Activated naive CD8-positive, alpha-beta T cell treated with anti-CD3 and anti-CD28 coated beads, Interleukin-2, amount 50 U/mL, for 24 hours (primary cell): ENCODE data around the gene ASMT.
"Not testable (repeated sequence)": the region's sequence is repeated elsewhere in the genome, so short reads cannot be mapped to it uniquely, and the experiment has no call there.

Source experiments
- ATAC-seq: fragments of 150-1000 bp; cut with Tn5 transposase; one replicate; pipeline ENCODE4 v1.10.0; 2021
- DNase-seq: peaks from one replicate; pipeline ENCODE4 v3.0.0; 2021
- H3K27ac Mint-ChIP-seq: one replicate; pipeline ENCODE4 v1.8.0; 2021; ENCODE audit warnings: mild to moderate bottlenecking, mixed read lengths
- H3K27me3 Mint-ChIP-seq: one replicate; pipeline ENCODE4 v1.8.0; 2021; ENCODE audit warnings: mixed read lengths
- H3K36me3 Mint-ChIP-seq: one replicate; pipeline ENCODE4 v1.8.0; 2021; ENCODE audit warnings: low read depth, mixed read lengths
- H3K4me1 Mint-ChIP-seq: one replicate; pipeline ENCODE4 v1.8.0; 2021; ENCODE audit warnings: mixed read lengths
- H3K4me3 Mint-ChIP-seq: one replicate; pipeline ENCODE4 v1.8.0; 2021; ENCODE audit warnings: mild to moderate bottlenecking, moderate library complexity, mixed read lengths
- H3K9me3 Mint-ChIP-seq: one replicate; pipeline ENCODE4 v1.8.0; 2021; ENCODE audit warnings: mixed read lengths

The ASMT gene

DNA sequence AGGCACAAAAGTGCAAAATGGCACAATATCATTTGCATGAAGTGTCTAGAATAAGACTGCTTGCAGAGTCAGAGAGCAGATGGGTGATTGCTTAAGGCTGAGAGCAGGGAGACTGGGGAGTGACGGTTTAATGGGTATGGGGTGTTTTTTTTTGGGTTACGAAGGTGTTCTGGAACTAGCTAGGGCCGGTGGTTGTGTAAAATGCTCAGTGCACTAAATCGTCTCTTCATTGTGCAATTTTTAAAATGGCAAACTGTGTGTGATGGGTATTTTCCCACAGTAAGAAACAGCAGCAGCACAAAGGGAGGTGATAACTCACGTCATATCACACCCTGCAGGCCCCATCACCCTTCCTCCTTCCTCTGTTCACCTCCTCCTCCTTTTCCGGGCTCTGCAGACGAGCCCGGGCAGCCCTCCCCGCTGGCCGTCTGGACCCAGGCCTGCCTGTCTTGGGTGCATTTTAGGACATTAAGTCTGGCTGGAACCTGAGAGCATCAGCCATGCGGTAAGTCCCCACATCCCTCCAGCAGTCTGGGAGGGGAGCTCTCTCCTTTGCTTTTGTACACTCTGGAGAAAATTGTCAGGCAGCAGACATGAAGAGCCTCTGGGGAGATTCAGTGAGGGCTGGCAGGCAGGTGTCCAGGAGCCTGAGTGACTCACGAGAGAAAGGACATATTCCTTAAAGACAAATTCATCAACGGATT, 42.7 kb downstream of the ASMT start:
- no peaks in the 10 kb centered on the region for H3K36me3 Mint-ChIP-seq
- ATAC-seq (peak; percentile 93), DNase-seq (peak; percentile 48)
- no peaks in the 10 kb centered on the region for H3K27me3 Mint-ChIP-seq
- H3K9me3 Mint-ChIP-seq: no peaks in the 10 kb centered on the region
- H3K4me3 Mint-ChIP-seq: peak overlapping the region; percentile 83
- peak overlapping the region; percentile 91 for H3K27ac Mint-ChIP-seq
- H3K4me1 Mint-ChIP-seq: peaks cover 22% of the 10 kb centered on the region

DNA sequence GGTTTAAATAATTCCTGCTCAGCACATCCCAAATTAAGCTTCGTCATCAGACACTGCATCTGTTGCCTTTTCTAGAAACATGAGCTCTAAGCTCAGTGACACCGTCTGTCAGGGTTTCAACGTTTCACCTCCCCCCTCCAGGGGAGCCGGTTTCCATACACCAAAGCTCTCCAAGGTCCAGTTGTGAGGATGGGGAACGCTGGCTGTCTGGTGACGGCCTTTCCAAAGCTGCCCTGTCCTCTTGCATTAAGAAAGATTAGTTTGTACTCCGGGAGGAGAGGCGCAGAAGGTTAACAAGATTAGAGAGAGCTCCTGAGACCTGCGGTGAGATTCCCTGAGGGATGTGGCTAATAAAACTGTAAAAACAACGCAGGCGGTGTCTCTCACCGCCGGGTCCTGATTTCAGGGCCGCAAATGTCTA, 43.2 kb downstream of the ASMT start:
- Mint-ChIP-seq H3K4me1 (peaks cover 22% of the 10 kb centered on the region), H3K36me3 (no peaks in the 10 kb centered on the region), H3K27me3 (no peaks in the 10 kb centered on the region), H3K9me3 (no peaks in the 10 kb centered on the region), H3K4me3 (peak overlapping the region; percentile 83), H3K27ac (peak overlapping the region; percentile 91)
- ATAC-seq: no peak
- no peak for DNase-seq

DNA sequence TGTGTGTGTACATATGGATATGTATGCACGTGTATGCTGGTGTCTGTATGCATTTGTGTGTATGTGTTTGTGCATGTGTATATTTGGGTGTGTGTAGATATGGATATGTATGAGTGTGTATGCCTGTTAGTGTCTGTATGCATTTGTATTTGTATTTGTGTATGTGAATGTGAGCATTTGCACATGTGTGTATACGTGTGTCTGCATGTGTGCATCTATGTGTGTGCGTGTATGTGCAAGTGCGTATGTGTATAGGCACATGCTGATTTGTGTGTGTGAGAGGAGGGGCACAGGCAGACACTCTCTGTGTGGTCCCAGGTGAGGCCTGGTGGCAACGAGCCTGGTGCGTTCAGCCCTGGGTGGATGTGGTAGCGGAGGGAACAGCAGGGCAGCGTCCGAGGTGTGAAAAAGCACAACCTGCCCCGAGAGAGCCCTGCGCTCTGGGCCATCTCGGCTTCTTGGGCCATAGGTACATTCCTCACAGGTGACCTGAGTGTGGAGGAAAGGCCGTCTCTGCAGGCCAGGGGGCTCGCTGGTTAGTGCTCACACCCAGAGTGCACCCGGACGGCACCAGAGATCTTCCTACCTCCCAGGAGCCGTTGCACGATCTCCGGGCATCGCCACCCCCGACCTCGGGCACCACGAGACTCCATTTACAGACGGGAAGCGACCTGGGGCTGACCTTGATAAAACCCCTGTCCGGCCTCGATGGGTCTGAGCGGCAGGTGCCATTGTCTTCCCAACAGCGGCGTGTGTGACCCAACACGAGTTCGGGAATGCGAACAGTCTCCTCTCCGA, 45.0 kb downstream of the ASMT start:
- Mint-ChIP-seq H3K4me3 (no peak overlapping the region), H3K36me3 (no peaks in the 10 kb centered on the region), H3K27me3 (no peaks in the 10 kb centered on the region), H3K4me1 (peaks cover 22% of the 10 kb centered on the region), H3K27ac (no peak overlapping the region), H3K9me3 (no peaks in the 10 kb centered on the region)
- DNase-seq: no peak
- no peak for ATAC-seq

DNA sequence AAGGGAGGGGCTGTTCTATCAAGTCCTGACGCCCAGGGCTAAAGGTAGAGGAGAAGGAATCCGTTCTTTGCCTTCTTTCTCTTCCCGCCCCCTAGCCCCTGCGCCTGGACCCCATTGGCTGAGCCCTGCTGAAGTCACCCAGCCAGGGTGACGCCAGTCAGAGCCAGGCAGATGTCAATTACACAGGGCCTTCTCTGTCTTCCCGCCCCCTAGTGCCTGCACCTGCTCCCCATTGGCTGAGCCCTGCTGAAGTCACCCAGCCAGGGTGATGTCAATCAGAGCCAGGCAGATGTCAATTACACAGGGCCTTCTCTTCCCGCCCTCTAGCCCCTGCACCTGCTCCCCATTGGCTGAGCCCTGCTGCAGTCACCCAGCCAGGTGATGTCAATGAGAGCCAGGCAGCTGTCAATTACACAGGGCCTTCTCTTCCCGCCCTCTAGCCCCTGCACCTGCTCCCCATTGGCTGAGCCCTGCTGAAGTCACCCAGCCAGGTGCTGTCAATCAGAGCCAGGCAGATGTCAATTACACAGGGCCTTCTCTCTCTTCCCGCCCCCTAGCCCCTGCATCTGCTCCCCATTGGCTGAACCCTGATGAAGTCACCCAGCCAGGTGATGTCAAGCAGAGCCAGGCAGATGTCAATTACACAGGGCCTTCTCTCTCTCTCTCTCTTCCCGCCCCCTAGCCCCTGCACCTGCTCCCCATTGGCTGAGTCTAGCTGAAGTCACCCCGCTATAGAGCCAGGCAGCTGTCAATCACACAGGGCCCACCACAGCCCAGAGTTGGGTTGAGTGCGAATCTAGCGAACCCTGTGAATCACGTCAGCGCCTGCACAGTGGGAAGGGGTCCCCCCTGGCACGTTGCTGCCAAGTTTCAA, 46.4 kb downstream of the ASMT start:
- H3K4me1 Mint-ChIP-seq: peaks cover 22% of the 10 kb centered on the region

DNA sequence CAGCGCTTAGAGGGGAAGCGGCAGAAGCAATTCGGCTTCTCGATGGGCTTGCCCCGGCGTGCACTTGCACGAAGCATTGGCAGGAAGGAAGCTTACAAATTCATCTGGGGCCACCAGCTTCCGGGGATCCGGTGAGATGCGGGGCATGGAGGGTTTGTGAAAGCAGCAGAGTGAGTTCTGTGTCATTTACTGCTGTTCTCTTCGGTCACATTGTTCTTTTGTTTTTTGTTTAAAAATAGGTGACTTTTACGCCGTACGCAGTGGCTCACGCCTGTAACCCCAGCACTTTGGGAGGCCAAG, 47.0 kb downstream of the ASMT start:
- no peaks in the 10 kb centered on the region for H3K27me3 Mint-ChIP-seq
- no peaks in the 10 kb centered on the region for H3K9me3 Mint-ChIP-seq
- DNase-seq (no peak), ATAC-seq (no peak)
- H3K4me3 Mint-ChIP-seq: no peak overlapping the region
- peaks cover 20% of the 10 kb centered on the region for H3K4me1 Mint-ChIP-seq
- H3K27ac Mint-ChIP-seq: no peak overlapping the region
- no peaks in the 10 kb centered on the region for H3K36me3 Mint-ChIP-seq

More for the DNA sequence above, 46.4 kb downstream of the ASMT start:
- no peak overlapping the region for H3K4me3 Mint-ChIP-seq
- DNase-seq (no peak), ATAC-seq (peak; percentile 13)
- H3K36me3 Mint-ChIP-seq: no peaks in the 10 kb centered on the region
- H3K27me3 Mint-ChIP-seq: no peaks in the 10 kb centered on the region
- H3K27ac Mint-ChIP-seq: no peak overlapping the region
- H3K9me3 Mint-ChIP-seq: no peaks in the 10 kb centered on the region

DNA sequence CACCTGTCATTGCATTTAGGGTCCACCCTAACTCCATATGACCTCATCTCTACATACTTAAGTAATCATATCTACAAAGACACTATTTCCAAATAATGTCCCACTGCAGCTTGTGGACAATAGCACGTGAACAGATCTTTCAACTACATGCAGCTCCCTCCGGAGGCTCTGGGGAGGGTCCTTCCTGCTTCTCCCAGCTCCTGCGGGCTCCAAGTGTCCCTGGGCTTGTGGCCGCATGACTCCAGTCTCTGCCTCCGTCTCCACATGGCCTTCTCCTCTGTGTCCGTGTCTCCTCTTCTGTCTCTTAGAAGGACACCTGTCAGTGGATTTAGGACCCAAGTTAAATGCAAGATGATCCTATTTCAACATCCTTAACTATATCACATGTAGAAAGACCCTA, 52.7 kb downstream of the ASMT start:
- Mint-ChIP-seq H3K27ac (no peak overlapping the region), H3K27me3 (no peaks in the 10 kb centered on the region)

DNA sequence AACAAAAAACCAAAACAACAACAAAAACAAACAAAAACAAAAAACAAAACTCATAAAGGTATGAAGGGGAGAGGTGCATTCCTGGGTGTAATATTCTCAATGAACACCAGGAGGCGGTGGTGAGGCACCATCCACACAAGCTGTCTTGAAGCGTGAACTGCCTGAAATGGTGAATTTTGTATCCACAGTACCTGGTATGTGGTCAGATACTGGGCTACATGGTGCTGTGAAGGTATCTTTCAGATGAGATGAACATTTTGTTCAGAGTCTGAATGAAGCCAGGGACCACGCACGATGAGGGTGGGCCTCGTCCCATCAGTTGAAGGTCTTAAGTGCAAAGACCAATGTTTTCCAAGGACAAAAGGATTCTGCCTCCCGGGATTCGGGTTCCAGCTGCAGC, 58.5 kb downstream of the ASMT start:
- no peaks in the 10 kb centered on the region for H3K4me1 Mint-ChIP-seq
- H3K36me3 Mint-ChIP-seq: peaks cover 2% of the 10 kb centered on the region
- H3K4me3 Mint-ChIP-seq: no peak overlapping the region
- no peaks in the 10 kb centered on the region for H3K27me3 Mint-ChIP-seq
- H3K27ac Mint-ChIP-seq: no peak overlapping the region
- ATAC-seq: no peak
- H3K9me3 Mint-ChIP-seq: peaks cover 4% of the 10 kb centered on the region
- DNase-seq: peak; percentile 48

More for the DNA sequence above, 52.7 kb downstream of the ASMT start:
- Mint-ChIP-seq H3K4me3 (no peak overlapping the region), H3K9me3 (no peaks in the 10 kb centered on the region), H3K4me1 (no peaks in the 10 kb centered on the region), H3K36me3 (no peaks in the 10 kb centered on the region)
- DNase-seq: no peak
- no peak for ATAC-seq

DNA sequence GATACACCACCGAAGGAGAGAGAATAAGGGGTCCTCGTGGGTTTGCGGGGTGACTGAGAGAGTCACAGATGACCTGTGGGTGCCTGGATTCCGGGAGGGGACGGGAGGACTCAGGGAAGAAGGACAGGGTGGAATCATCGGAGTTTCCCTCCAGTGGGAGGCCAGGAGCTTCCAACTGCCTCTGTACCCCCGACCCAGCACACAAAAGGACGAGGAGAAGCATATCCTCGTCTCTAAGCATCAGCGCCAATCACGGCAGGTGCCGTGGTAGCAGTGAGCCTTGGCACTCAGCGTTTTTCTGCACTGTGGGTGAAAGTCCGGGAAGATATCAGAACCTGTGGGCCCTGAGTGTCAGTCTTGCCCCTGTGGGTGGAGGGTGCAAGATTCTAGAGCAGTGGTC, 62.0 kb downstream of the ASMT start:
- no peak overlapping the region for H3K27ac Mint-ChIP-seq
- H3K4me3 Mint-ChIP-seq: no peak overlapping the region
- no peaks in the 10 kb centered on the region for H3K27me3 Mint-ChIP-seq
- peaks cover 19% of the 10 kb centered on the region for H3K9me3 Mint-ChIP-seq
- peaks cover 10% of the 10 kb centered on the region for H3K4me1 Mint-ChIP-seq
- peaks cover 4% of the 10 kb centered on the region for H3K36me3 Mint-ChIP-seq
- ATAC-seq: no peak
- no peak for DNase-seq

DNA sequence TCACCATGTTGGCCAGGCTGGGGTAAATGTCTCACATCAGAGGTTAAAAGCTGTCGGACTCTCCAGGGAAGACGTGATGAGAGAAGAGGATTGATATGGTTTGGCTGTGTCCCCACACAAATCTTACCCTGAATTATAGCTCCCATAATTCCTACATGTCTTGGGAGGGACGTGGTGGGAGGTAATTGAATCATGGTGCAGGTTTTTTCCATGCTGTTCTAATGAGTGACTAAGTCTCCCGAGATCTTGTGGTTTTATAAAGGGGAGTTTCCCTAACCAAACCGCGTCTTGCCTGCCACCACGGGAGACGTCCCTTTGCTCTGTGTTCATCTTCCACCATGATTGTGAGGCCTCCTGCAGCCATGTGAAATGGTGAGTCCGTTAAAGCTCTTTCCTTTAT, 64.4 kb downstream of the ASMT start:
- Mint-ChIP-seq H3K36me3 (peaks cover 2% of the 10 kb centered on the region), H3K9me3 (peaks cover 30% of the 10 kb centered on the region), H3K4me3 (no peak overlapping the region), H3K27me3 (no peaks in the 10 kb centered on the region), H3K4me1 (peaks cover 13% of the 10 kb centered on the region), H3K27ac (peak overlapping the region; percentile 48)
- DNase-seq: peak; percentile 36
- peak; percentile 66 for ATAC-seq

DNA sequence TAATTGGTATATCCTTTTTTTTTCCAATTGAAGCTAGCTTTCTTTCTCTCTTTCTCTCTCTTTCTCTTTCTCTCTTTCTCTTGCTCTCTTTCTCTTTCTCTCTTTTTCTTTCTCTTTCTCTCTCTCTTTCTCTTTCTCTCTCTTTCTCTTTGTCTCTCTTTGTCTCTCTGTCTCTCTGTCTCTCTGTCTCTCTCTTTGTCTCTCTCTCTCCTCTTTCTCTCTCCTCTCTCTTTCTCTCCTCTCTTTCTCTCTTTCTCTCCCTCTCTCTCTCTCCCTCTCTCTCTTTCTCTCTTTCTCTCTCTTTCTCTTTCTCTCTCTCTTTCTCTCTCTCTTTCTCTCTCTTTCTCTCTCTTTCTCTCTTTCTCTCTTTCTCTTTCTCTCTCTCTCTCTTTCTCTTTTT, 66.6 kb downstream of the ASMT start:
- H3K27ac Mint-ChIP-seq: no peak overlapping the region
- no peak overlapping the region for H3K4me3 Mint-ChIP-seq
- H3K36me3 Mint-ChIP-seq: peaks cover 2% of the 10 kb centered on the region
- peaks cover 13% of the 10 kb centered on the region for H3K4me1 Mint-ChIP-seq
- no peak for ATAC-seq
- DNase-seq: no peak
- H3K27me3 Mint-ChIP-seq: no peaks in the 10 kb centered on the region
- H3K9me3 Mint-ChIP-seq: peaks cover 30% of the 10 kb centered on the region

DNA sequence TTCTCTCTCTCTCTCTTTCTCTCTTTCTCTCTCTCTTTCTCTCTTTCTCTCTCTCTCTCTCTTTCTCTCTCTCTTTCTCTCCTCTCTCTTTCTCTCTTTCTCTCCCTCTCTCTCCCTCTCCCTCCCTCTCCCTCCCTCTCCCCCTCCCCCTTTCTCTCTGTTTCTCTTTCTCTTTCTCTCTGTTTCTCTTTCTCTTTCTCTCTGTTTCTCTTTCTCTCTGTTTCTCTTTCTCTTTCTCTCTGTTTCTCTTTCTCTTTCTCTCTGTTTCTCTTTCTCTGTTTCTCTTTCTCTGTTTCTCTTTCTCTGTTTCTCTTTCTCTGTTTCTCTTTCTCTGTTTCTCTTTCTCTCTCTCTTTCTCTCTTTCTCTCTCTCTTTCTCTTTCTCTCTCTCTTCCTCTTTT, 67.0 kb downstream of the ASMT start:
- ATAC-seq: not testable (repeated sequence)

DNA sequence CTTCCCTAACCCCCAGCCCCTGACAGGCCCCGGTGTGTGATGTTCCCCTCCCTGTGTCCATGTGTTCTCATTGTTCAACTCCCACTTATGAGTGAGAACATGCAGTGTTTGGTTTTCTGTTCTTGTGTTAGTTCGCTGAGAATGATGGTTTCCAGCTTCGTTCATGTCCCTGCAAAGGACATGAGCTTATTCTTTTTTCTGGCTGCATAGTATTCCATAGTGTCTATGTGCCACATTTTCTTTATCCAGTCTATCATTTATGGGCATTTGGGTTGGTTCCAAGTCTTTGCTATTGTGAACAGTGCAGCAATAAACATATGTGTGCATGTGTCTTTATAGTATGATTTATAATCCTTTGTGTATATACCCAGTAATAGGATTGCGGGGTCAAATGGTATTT, 67.6 kb downstream of the ASMT start:
- Mint-ChIP-seq H3K27ac (peak overlapping the region; percentile 9), H3K4me1 (peaks cover 13% of the 10 kb centered on the region), H3K9me3 (peaks cover 30% of the 10 kb centered on the region)
- not testable (repeated sequence) for H3K27me3 Mint-ChIP-seq, DNase-seq, H3K4me3 Mint-ChIP-seq, H3K36me3 Mint-ChIP-seq, ATAC-seq

More for the DNA sequence above, 67.0 kb downstream of the ASMT start:
- Mint-ChIP-seq H3K9me3 (peaks cover 30% of the 10 kb centered on the region), H3K4me1 (peaks cover 13% of the 10 kb centered on the region), H3K27ac (peak overlapping the region; percentile 9)
- not testable (repeated sequence) for H3K27me3 Mint-ChIP-seq, H3K4me3 Mint-ChIP-seq, H3K36me3 Mint-ChIP-seq, DNase-seq

DNA sequence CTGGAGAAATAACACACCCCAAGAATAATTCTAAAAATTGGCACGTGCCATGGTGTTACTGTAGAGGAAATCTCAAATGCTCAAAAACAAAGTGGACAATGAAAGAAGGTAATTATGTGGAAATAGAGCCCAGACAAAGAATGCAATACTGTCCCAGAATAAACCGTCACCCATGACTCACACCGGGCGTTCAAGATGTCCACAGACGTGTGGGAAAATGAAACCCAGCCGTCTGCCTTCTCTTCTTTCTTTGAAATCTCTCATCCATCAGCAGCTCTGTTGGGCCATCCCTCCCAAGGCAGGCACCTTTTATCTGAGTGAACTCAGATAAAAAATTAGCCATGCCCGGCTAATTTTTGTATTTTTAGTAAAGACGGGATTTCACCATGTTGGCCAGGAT, 70.0 kb downstream of the ASMT start:
- not testable (repeated sequence) for DNase-seq, H3K27me3 Mint-ChIP-seq, H3K4me1 Mint-ChIP-seq, ATAC-seq, H3K27ac Mint-ChIP-seq, H3K4me3 Mint-ChIP-seq, H3K36me3 Mint-ChIP-seq
- peaks cover 18% of the 10 kb centered on the region for H3K9me3 Mint-ChIP-seq

DNA sequence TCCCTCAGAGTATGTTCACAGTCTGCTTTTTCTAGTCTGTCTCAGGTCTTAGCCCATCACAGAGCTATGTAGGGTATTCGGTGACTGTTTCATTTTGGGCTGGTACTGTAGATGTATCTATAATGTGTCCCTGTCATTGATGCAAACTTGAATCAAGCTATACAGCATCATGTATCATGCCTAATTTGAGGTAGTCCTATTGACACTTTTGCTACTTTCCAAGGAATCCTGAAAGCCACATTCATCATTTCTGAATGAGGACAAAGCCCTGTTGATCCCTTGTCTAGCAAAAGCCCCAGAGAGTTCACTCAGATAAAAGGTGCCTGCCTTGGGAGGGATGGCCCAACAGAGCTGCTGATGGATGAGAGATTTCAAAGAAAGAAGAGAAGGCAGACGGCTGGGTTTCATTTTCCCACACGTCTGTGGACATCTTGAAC, 70.6 kb downstream of the ASMT start:
- H3K4me1 Mint-ChIP-seq, H3K4me3 Mint-ChIP-seq, H3K27me3 Mint-ChIP-seq, DNase-seq, ATAC-seq, H3K27ac Mint-ChIP-seq, H3K36me3 Mint-ChIP-seq: not testable (repeated sequence)
- peaks cover 18% of the 10 kb centered on the region for H3K9me3 Mint-ChIP-seq
